Skin of body (tissue), 2 donors: ENCODE measurements around the gene RPE65. TPM values are rescaled to one million over a fixed set of nuclear protein-coding genes. Genes with fewer than 3 reads are reported as not detected.

ENCODE experiments used
- small RNA-seq: library from RNA; depleted of rRNA; stranded (forward); fragments of <200 nt; gene quantifications from one replicate; pipeline ENCODE3, GENCODE V24; 2014; ENCODE audit warnings: low replicate concordance
- total RNA-seq: library from RNA; depleted of rRNA; stranded (reverse); fragments of >200 nt; gene quantifications from one replicate; pipeline ENCODE4 v1.2.3, GENCODE V29; 2014

Gene RPE65
- total RNA-seq, 1 donor from 2014 or later = 0.10 TPM

Small RNA genes within 50 kb of the gene (small RNA-seq; reads per million reads assigned to genes)
- not detected for gene AL139413.1

Other genes starting within 250 kb of the RPE65 start
- 85.4 TPM for gene WLS, start 217.4 kb downstream of the RPE65 start, total RNA-seq
- 7.8 TPM for gene DEPDC1, start 47.1 kb upstream of the RPE65 start, total RNA-seq